H9 (cell line): Measurements from ENCODE around the gene ENDOU. TPM values are rescaled to one million over a fixed set of nuclear protein-coding genes. Genes with fewer than 3 reads are reported as not detected.

ENCODE experiments used
- DNase-seq: peaks from one replicate; pipeline ENCODE4 v3.0.0-alpha.2; 2017
- H2AFZ ChIP-seq: one replicate; pipeline ENCODE4 v1.6.1; 2013; ENCODE audit warnings: mild to moderate bottlenecking, low read length, control low read depth, moderate library complexity
- H2AK5ac ChIP-seq: 2 replicates; pipeline ENCODE4 v1.6.1; 2013; ENCODE audit warnings: low read length, control low read depth, mixed read lengths; ENCODE audit not compliant: insufficient read length
- H2BK120ac ChIP-seq: one replicate; pipeline ENCODE4 v1.6.1; 2013; ENCODE audit warnings: low read depth, mild to moderate bottlenecking, low read length, control low read depth, inconsistent platforms; ENCODE audit not compliant: poor library complexity, severe bottlenecking
- H2BK12ac ChIP-seq: 2 replicates; pipeline ENCODE4 v1.6.1; 2013; ENCODE audit warnings: low read length, control low read depth, mixed read lengths, low read depth; ENCODE audit not compliant: insufficient read length
- H2BK15ac ChIP-seq: 2 replicates; pipeline ENCODE4 v1.6.1; 2013; ENCODE audit warnings: low read depth, low read length, control low read depth
- H2BK20ac ChIP-seq: one replicate; pipeline ENCODE4 v1.6.1; 2013; ENCODE audit warnings: low read depth, mild to moderate bottlenecking, low read length, control low read depth, inconsistent platforms; ENCODE audit not compliant: poor library complexity, severe bottlenecking
- H2BK5ac ChIP-seq: 2 replicates; pipeline ENCODE4 v1.6.1; 2013; ENCODE audit warnings: low read length, control low read depth, mixed read lengths; ENCODE audit not compliant: insufficient read length
- H3K14ac ChIP-seq: 2 replicates; pipeline ENCODE4 v1.6.1; 2013; ENCODE audit warnings: low read length, control low read depth; ENCODE audit not compliant: insufficient read depth
- H3K18ac ChIP-seq: 2 replicates; pipeline ENCODE4 v1.6.1; 2013; ENCODE audit warnings: low read depth, mild to moderate bottlenecking, mixed read lengths, low read length, control low read depth; ENCODE audit not compliant: insufficient read length
- H3K23ac ChIP-seq: 2 replicates; pipeline ENCODE4 v1.6.1; 2013; ENCODE audit warnings: low read length, control low read depth, mixed read lengths, low read depth; ENCODE audit not compliant: insufficient read length
- H3K23me2 ChIP-seq: 2 replicates; pipeline ENCODE4 v1.6.1; 2013; ENCODE audit warnings: low read depth, mild to moderate bottlenecking, mixed read lengths, low read length, control low read depth; ENCODE audit not compliant: insufficient read length, poor library complexity, severe bottlenecking
- H3K27ac ChIP-seq: 2 replicates; pipeline ENCODE4 v1.5.1; 2013; ENCODE audit warnings: low read length, control low read depth, mixed read lengths, low read depth; ENCODE audit not compliant: insufficient read length
- H3K27me3 ChIP-seq: 2 replicates; pipeline ENCODE4 v1.6.1; 2013; ENCODE audit warnings: low read length, control low read depth, inconsistent platforms; ENCODE audit not compliant: insufficient read depth
- H3K4ac ChIP-seq: 2 replicates; pipeline ENCODE4 v1.6.1; 2013; ENCODE audit warnings: low read depth, mild to moderate bottlenecking, control low read depth, inconsistent platforms, low read length, moderate library complexity
- H3K4me1 ChIP-seq: 2 replicates; pipeline ENCODE4 v1.6.1; 2013; ENCODE audit warnings: low read length, control low read depth, inconsistent platforms; ENCODE audit not compliant: insufficient read depth
- H3K4me2 ChIP-seq: 2 replicates; pipeline ENCODE4 v1.6.1; 2013; ENCODE audit warnings: low read length, control low read depth, mixed read lengths; ENCODE audit not compliant: insufficient read length, insufficient read depth
- H3K56ac ChIP-seq: 2 replicates; pipeline ENCODE4 v1.6.1; 2013; ENCODE audit warnings: low read depth, mild to moderate bottlenecking, mixed read lengths, low read length, control low read depth; ENCODE audit not compliant: insufficient read length
- H3K79me1 ChIP-seq: 2 replicates; pipeline ENCODE4 v1.6.1; 2013; ENCODE audit warnings: low read depth, mild to moderate bottlenecking, moderate library complexity, low read length, control low read depth, inconsistent platforms; ENCODE audit not compliant: insufficient read depth, poor library complexity, severe bottlenecking
- H3K79me2 ChIP-seq: 2 replicates; pipeline ENCODE4 v1.6.1; 2013; ENCODE audit warnings: low read length, control low read depth, inconsistent platforms; ENCODE audit not compliant: insufficient read depth
- H3K9ac ChIP-seq: 2 replicates; pipeline ENCODE4 v1.6.1; 2013; ENCODE audit warnings: low read length, control low read depth, mixed read lengths; ENCODE audit not compliant: insufficient read length; ENCODE audit errors: extremely low read depth
- H3K9me3 ChIP-seq: one replicate; pipeline ENCODE4 v1.6.1; 2013; ENCODE audit warnings: low read depth, low read length, inconsistent platforms; ENCODE audit not compliant: control insufficient read depth
- H3T11ph ChIP-seq: one replicate; pipeline ENCODE4 v1.6.1; 2013; ENCODE audit warnings: mild to moderate bottlenecking, low read length, control low read depth, inconsistent platforms
- H4K20me1 ChIP-seq: one replicate; pipeline ENCODE4 v1.6.1; 2013; ENCODE audit not compliant: control insufficient read depth, insufficient read length, insufficient read depth
- H4K5ac ChIP-seq: 2 replicates; pipeline ENCODE4 v1.6.1; 2013; ENCODE audit warnings: low read depth, mild to moderate bottlenecking, mixed read lengths, low read length, control low read depth; ENCODE audit not compliant: insufficient read length
- H4K8ac ChIP-seq: replicated peaks from 2 replicates; pipeline ENCODE4 v1.6.1; 2013; ENCODE audit warnings: low read length, control low read depth, mixed read lengths, low read depth; ENCODE audit not compliant: insufficient read length
- H4K91ac ChIP-seq: 2 replicates; pipeline ENCODE4 v1.6.1; 2013; ENCODE audit warnings: low read depth, mild to moderate bottlenecking, moderate library complexity, mixed read lengths, low read length, control low read depth; ENCODE audit not compliant: insufficient read length
- H3K27ac Mint-ChIP-seq, 3 experiments: 2 replicates in 2 of 3; 3 replicates in 1 of 3; pipeline ENCODE4 v1.8.0; 2020 to 2021; ENCODE audit warnings: mixed read lengths in 3 of 3, mild to moderate bottlenecking in 1 of 3, moderate library complexity in 1 of 3
- H3K27me3 Mint-ChIP-seq: 2 replicates; pipeline ENCODE4 v1.8.0; 2021; ENCODE audit warnings: low read depth, mild to moderate bottlenecking, moderate library complexity, mixed read lengths
- H3K36me3 Mint-ChIP-seq, 3 experiments: 2 replicates in 2 of 3; 3 replicates in 1 of 3; pipeline ENCODE4 v1.8.0; 2020 to 2021; ENCODE audit warnings: low read depth in 3 of 3, mixed read lengths in 3 of 3; ENCODE audit not compliant: insufficient read depth in 1 of 3
- H3K4me1 Mint-ChIP-seq, 2 experiments: 2 replicates each; pipeline ENCODE4 v1.8.0; 2020; ENCODE audit warnings: mixed read lengths in 2 of 2
- H3K4me3 Mint-ChIP-seq, 2 experiments: 2 replicates in 1 of 2; 3 replicates in 1 of 2; pipeline ENCODE4 v1.8.0; 2020 to 2021; ENCODE audit warnings: mild to moderate bottlenecking in 2 of 2, mixed read lengths in 2 of 2, moderate library complexity in 1 of 2
- H3K9me3 Mint-ChIP-seq, 2 experiments: 2 replicates in 1 of 2; 3 replicates in 1 of 2; pipeline ENCODE4 v1.8.0; 2020; ENCODE audit warnings: mild to moderate bottlenecking in 2 of 2, mixed read lengths in 2 of 2, moderate library complexity in 1 of 2
- CTCF ChIP-seq: fragments of 200-600 bp; sonication (generic); conservative IDR thresholded peaks from 3 replicates; pipeline ENCODE4 v1.8.0; 2021; ENCODE audit warnings: antibody characterized with exemption, mild to moderate bottlenecking
- WGBS: extraction: QIAGEN DNeasy Blood & Tissue Kit; methylation state at CpG from one replicate; pipeline ENCODE4 v1.1.7; 2013; ENCODE audit warnings: missing lambda C conversion rate, low lambda C conversion rate, mixed read lengths; ENCODE audit not compliant: insufficient read length; ENCODE audit errors: extremely low coverage; 5-methylcytosine and 5-hydroxymethylcytosine counted together
- total RNA-seq: library from RNA; stranded (reverse); gene quantifications from 2 replicates; pipeline ENCODE4 v1.2.1, GENCODE V29; 2021

Gene ENDOU
- total RNA-seq, 1 experiment from 2014 or later: not detected

GRCh38 chr12:47769234-47770085, 44.2 kb upstream of the ENDOU start:
- H3K27ac ChIP-seq: no peak overlapping the region
- H3K4me3 Mint-ChIP-seq: no peak overlapping the region
- no peak for TF ChIP-seq CTCF
- DNase-seq: no peak
- no peak overlapping the region for H3K14ac ChIP-seq
- no peak overlapping the region for H2BK15ac ChIP-seq
- H3K18ac ChIP-seq: no peak overlapping the region
- H3K4ac ChIP-seq: no peak overlapping the region
- H3K56ac ChIP-seq: no peak overlapping the region
- no peak overlapping the region for H3T11ph ChIP-seq
- H3K36me3 Mint-ChIP-seq: no peaks in the 10 kb centered on the region
- no peak overlapping the region for H2BK120ac ChIP-seq
- no peak overlapping the region for H3K27ac Mint-ChIP-seq
- H3K4me1 Mint-ChIP-seq: peaks cover 15 to 17% of the 10 kb centered on the region in 2 experiments
- H3K79me2 ChIP-seq: no peaks in the 10 kb centered on the region
- H3K4me1 ChIP-seq: peaks cover 6% of the 10 kb centered on the region
- H3K9me3 ChIP-seq: no peaks in the 10 kb centered on the region
- no peaks in the 10 kb centered on the region for H3K9me3 Mint-ChIP-seq
- H3K23ac ChIP-seq: no peak overlapping the region
- H4K91ac ChIP-seq: no peak overlapping the region
- H4K5ac ChIP-seq: no peak overlapping the region
- no peak overlapping the region for H2BK12ac ChIP-seq
- no peak overlapping the region for H3K9ac ChIP-seq
- no CpG with 5 or more reads among the region's 4 CpGs for WGBS
- no peak overlapping the region for H2AK5ac ChIP-seq
- no peak overlapping the region for H4K8ac ChIP-seq
- peaks cover 13% of the 10 kb centered on the region for H3K27me3 Mint-ChIP-seq
- H3K4me2 ChIP-seq: no peak overlapping the region
- H4K20me1 ChIP-seq: peaks cover 3% of the 10 kb centered on the region
- H3K27me3 ChIP-seq: no peaks in the 10 kb centered on the region
- no peak overlapping the region for H2BK20ac ChIP-seq
- peaks cover 6% of the 10 kb centered on the region for H3K23me2 ChIP-seq
- no peak overlapping the region for H2BK5ac ChIP-seq
- H2AFZ ChIP-seq: no peak overlapping the region
- H3K79me1 ChIP-seq: no peaks in the 10 kb centered on the region
